ENCODE measurements around the gene MAP7D2. TPM values are rescaled to one million over a fixed set of nuclear protein-coding genes. Genes with fewer than 3 reads are reported as not detected.

MAP7D2 gene
- total and polyA plus RNA-seq, 9 of the 15 experiments (the other 6 are each of a cell fraction or from before 2014, with no cell fraction given): 0.01 to 0.04 (median 0.03) TPM; not detected in 4

GRCh38 chrX:20141281-20142220, 24.8 kb upstream of the MAP7D2 start, which contains the start of gene EIF1AX (continued):
- TF ChIP-seq KHSRP (IDR thresholded peaks at IDR 0.05) (no peak), XRCC5 (IDR thresholded peaks at IDR 0.05; ENCODE audit: low read depth, low read length) (no peak), ATF7 (IDR thresholded peaks at IDR 0.05) (peak; percentile 79), FOXP1 (CRISPR knock-in tag; IDR thresholded peaks at IDR 0.05) (no peak), TRIM28 (IDR thresholded peaks at IDR 0.05) (no peak), RHOXF2B (CRISPR knock-in tag; conservative IDR thresholded peaks at IDR 0.05) (no peak), ZNF655 (CRISPR knock-in tag; IDR thresholded peaks at IDR 0.05) (no peak), NFIX (CRISPR knock-in tag; IDR thresholded peaks at IDR 0.05; ENCODE audit: low read depth) (no peak), E2F6 (IDR thresholded peaks at IDR 0.05; ENCODE audit: borderline replicate concordance in 1 of 2, extremely low read depth in 1 of 2, insufficient read depth in 1 of 2, insufficient read length in 1 of 2, low read depth in 1 of 2, low read length in 1 of 2, poor library complexity in 1 of 2, severe bottlenecking in 1 of 2) (peak in 1 of 2 experiments; percentile 63), LEF1 (IDR thresholded peaks at IDR 0.05) (no peak), CREBBP (IDR thresholded peaks at IDR 0.05; ENCODE audit: low read depth, low read length) (no peak), RBM15 (IDR thresholded peaks at IDR 0.05; ENCODE audit: insufficient read depth, low read length) (no peak), ZNF408 (CRISPR knock-in tag; IDR thresholded peaks at IDR 0.05; ENCODE audit: low read depth) (no peak)
- TF ChIP-seq, protein P1, sequence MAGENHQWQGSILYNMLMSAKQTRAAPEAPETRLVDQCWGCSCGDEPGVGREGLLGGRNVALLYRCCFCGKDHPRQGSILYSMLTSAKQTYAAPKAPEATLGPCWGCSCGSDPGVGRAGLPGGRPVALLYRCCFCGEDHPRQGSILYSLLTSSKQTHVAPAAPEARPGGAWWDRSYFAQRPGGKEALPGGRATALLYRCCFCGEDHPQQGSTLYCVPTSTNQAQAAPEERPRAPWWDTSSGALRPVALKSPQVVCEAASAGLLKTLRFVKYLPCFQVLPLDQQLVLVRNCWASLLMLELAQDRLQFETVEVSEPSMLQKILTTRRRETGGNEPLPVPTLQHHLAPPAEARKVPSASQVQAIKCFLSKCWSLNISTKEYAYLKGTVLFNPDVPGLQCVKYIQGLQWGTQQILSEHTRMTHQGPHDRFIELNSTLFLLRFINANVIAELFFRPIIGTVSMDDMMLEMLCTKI (IDR thresholded peaks at IDR 0.05; ENCODE audit: partially characterized antibody): no peak
- TF ChIP-seq, protein P2, sequence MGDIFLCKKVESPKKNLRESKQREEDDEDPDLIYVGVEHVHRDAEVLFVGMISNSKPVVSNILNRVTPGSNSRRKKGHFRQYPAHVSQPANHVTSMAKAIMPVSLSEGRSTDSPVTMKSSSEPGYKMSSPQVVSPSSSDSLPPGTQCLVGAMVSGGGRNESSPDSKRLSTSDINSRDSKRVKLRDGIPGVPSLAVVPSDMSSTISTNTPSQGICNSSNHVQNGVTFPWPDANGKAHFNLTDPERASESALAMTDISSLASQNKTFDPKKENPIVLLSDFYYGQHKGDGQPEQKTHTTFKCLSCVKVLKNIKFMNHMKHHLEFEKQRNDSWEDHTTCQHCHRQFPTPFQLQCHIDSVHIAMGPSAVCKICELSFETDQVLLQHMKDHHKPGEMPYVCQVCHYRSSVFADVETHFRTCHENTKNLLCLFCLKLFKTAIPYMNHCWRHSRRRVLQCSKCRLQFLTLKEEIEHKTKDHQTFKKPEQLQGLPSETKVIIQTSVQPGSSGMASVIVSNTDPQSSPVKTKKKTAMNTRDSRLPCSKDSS (IDR thresholded peaks at IDR 0.05; ENCODE audit: low read depth, partially characterized antibody): no peak
- TF ChIP-seq, protein P3, sequence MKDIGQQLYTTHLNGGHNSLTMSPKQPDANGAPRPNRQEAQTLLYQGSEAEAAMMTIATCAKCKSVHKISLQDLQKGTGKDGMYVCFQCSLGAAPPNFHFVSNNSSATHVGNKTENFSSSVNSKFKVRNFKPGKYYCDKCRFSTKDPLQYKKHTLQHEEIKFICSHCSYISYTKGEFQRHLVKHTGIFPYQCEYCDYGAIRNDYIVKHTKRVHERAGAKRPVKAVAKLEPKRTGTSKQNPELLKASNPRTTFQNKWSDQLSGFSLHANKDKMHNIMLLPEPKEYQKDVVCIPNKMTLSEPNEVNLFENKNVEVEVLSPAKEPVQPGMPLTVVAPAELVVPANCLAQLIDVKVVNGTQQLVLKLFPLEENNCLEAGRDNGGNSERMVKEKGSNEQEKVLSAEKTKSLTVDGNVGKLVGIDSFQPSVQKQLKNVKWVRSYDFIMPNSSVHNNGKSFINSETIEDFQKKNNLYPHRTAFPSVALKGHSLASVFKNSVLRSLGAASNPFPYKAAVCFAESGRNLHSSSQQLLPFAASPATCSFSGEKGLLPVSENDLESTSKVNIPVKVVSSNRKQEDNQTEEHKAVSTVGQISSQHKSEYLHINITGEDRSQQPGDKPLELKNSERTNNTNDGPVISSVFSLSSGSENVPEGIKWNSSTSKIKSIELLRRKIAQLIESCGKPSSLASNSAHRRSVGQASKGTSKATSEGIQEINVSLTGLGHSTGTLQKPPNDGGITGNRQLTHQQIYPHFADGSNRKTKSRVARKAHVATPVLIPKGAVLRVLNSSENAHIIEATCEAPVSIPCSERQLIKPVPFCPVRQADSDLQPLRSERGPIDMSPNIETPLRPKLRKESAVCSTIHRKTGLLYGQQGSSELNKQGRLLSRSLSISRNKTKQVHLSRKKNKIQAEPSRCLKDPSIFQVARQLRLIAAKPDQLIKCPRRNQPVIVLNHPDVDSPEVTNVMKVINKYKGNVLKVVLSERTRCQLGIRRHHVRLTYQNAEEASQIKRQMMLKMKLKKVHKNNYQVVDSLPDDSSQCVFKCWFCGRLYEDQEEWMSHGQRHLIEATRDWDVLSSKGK (CRISPR knock-in tag; IDR thresholded peaks at IDR 0.05): no peak
